Measurements from ENCODE around the gene DHRS2.
"Not testable (repeated sequence)": the region's sequence is repeated elsewhere in the genome, so short reads cannot be mapped to it uniquely, and the experiment has no call there.

The DHRS2 gene

GRCh38 chr14:23650506-23650905 lies 14.3 kb downstream of the DHRS2 start:
- DNase-seq = no peak

- no peak for DNase-seq
Measured at GRCh38 chr14:23653051-23653450, 16.9 kb downstream of the DHRS2 start.

DNA sequence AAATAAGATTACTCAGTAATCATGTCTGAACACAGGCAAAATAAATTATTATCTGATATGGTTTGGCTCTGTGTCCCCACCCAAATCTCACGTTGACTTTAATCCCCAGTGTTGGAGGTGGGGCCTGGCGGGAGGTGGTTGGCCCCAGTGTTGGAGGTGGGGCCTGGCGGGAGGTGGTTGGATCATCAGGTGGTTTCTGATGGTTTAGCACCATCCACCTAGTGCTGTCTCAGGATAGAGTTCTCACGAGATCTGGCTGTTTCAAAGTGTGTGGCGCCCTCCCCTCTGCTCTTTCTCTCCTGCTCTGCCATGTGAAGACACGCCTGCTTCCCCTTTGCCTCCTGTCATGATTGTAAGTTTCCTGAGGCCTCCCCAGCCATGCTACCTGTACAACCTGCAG lies 18.1 kb downstream of the DHRS2 start:
- no peak for DNase-seq

- no peak for DNase-seq
Measured at GRCh38 chr14:23657959-23658470, 21.9 kb downstream of the DHRS2 start.

DNA sequence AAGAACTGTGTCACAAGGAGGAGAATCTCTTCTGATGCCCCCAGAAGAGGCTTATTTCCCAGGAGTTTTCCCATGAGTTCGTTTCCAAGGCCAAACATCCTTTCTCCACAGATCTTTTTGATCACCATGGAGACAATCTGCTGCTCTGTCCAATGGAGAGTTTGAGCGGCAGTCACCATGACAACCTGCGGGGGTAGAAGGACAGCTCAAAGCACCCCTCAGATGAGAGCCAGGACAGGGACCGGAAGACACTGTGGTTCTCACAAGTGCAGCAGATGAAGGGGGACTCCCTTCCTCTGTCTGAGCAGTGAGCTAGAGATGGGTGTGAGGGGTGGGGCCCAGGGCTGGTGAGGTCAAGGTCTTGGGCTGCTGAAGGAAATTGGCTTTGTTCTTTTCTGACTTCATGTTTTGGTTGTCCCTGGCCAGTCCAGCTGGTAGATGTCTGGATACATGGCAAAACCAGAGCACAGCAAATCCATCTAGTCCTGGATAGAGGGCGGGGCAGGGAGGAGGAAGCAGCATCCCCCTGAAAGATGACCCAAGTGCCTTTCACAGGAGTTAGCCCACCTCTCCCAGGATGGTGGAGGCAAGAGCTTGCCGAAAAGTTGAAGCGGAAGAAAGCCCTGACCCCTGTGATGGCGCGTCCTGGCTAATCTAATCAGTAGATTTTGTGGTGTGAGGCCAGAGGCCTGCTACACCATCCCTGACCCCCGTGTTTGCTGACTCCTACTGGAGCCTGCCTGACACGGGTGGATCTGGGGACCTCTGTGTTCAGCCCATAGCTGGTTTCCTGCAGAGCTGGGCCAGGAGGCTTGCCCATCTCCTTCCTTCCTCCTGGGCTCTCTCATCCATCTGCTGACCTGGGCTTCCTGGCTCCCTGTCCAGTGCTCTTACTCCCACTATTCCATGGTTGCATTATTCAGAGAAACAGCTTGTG lies 24.4 kb downstream of the DHRS2 start:
- no peak for DNase-seq

- no peak for DNase-seq
Measured at GRCh38 chr14:23661542-23661941, 25.4 kb downstream of the DHRS2 start.

- DNase-seq = no peak
Measured at GRCh38 chr14:23663127-23663526, 27.0 kb downstream of the DHRS2 start.

- no peak for DNase-seq
Measured at GRCh38 chr14:23663711-23664110, 27.5 kb downstream of the DHRS2 start.

GRCh38 chr14:23664207-23664885 lies 28.2 kb downstream of the DHRS2 start:
- DNase-seq = no peak

- no peak for DNase-seq
Measured at GRCh38 chr14:23665302-23666016, 29.3 kb downstream of the DHRS2 start.

GRCh38 chr14:23667134-23667533 lies 31.0 kb downstream of the DHRS2 start:
- DNase-seq = no peak

- DNase-seq = no peak
Measured at GRCh38 chr14:23669441-23669840, 33.3 kb downstream of the DHRS2 start.

DNA sequence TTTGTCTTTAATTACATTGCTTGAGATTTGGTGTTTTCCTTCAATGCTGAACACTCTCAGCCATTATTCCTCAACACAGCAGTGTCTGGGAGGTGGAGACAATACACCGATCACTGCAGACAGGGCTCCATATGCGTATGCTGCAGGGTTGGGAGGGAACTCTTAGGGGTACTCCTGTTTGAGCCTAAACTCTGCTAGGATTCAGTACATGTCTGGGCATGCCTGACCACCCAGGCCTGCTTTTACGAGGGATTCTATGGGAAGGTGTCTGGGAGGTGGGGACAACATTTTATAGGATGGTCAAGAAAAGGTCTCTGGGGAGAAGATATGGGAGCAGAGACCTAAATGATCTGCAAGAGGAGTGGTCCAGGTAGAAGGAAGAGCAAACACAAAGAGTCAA lies 34.3 kb downstream of the DHRS2 start:
- no peak for DNase-seq

DNA sequence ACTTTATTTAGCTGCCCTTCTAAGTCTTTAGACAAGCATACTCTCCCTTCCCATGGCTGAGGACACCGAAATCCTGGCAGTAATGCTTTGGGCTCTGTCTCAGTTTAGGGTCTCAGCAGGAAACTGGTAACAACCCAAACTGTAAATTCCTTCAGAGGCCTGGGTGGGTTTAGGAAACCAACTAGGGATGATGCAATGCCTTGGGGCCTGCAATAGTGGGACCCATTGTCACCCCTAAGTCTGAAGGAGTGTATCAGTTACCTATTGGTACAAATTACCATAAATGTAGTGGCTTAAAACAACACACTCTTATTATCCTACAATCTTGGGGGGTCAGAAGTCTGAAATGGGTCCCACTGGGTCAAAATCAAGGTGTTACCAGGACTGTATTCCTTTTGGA lies 36.0 kb downstream of the DHRS2 start:
- DNase-seq = no peak

DNA sequence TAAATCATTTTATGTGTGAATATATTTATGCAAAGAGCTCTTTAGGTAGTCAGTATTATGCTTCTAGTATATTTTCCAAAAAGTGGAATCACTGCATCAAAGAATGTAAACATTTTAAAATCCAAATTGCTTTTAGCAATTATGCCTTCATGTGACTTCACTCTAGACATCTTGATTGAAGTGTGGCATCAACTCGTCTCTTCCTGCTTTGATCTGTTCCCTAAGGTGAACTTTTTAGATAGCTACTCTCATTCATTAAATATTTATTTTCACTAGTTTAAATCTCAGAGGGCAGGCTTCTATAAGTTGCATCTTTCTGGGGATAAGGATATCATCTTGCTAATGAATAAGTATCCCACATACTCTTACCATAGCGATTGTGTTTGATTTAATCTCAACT lies 39.2 kb downstream of the DHRS2 start:
- DNase-seq = no peak

GRCh38 chr14:23675906-23676305 lies 39.7 kb downstream of the DHRS2 start:
- DNase-seq = no peak

GRCh38 chr14:23681337-23681736 lies 45.2 kb downstream of the DHRS2 start:
- DNase-seq = no peak

DNA sequence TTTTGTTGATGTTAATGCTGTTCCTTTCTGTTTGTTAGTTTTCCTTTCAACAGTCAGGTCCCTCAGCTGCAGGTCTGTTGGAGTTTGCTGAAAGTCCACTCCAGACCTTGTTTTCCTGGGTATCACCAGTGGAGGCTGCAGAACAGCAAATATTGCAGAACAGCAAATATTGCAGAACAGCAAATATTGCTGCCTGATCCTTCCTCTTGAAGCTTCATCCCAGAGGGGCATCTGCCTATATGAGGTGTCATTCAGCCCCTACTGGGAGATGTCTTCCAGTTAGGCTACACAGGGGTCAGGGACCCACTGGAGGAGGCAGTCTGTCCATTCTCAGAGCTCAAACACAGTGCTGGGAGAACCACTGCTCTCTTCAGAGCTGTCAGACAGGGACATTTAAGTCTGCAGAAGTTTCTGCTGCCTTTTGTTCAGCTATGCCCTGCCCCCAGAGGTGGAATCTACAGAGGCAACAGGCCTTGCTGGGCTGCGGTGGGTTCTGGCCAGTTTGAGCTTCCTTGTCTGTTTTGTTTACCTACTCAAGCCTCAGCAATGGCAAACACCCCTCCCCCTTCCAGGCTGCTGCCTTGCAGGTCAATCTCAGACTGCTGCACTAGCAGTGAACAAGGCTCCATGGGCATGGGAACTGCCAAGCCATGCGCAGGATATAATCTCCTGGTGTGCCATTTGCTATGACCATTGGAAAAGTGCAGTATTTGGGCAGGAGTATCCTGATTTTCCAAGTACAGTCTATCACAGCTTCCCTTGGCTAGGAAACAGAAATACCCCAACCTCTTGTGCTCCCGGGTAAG lies 53.7 kb downstream of the DHRS2 start:
- not testable (repeated sequence) for DNase-seq

GRCh38 chr14:23692416-23692815 lies 56.3 kb downstream of the DHRS2 start:
- DNase-seq = no peak

- DNase-seq = no peak
Measured at GRCh38 chr14:23693252-23693775, 57.1 kb downstream of the DHRS2 start.

GRCh38 chr14:23694085-23694948 lies 58.2 kb downstream of the DHRS2 start:
- peak; percentile 71 to 81 for DNase-seq
